Measurements from ENCODE around the gene DBF4B. TPM values are rescaled to one million over a fixed set of nuclear protein-coding genes. Genes with fewer than 3 reads are reported as not detected.

Gene DBF4B
- total and polyA plus RNA-seq, 2 of the 13 experiments (the other 11 are each of a cell fraction or from before 2014, with no cell fraction given), result 11.7 to 13.2 TPM

- no peak for TF ChIP-seq ZSCAN20 (CRISPR knock-in tag; IDR thresholded peaks at IDR 0.05; ENCODE audit: borderline replicate concordance)
- TF ChIP-seq, protein P1, sequence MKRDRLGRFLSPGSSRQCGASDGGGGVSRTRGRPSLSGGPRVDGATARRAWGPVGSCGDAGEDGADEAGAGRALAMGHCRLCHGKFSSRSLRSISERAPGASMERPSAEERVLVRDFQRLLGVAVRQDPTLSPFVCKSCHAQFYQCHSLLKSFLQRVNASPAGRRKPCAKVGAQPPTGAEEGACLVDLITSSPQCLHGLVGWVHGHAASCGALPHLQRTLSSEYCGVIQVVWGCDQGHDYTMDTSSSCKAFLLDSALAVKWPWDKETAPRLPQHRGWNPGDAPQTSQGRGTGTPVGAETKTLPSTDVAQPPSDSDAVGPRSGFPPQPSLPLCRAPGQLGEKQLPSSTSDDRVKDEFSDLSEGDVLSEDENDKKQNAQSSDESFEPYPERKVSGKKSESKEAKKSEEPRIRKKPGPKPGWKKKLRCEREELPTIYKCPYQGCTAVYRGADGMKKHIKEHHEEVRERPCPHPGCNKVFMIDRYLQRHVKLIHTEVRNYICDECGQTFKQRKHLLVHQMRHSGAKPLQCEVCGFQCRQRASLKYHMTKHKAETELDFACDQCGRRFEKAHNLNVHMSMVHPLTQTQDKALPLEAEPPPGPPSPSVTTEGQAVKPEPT (CRISPR knock-in tag; IDR thresholded peaks at IDR 0.05; ENCODE audit: low read depth), result no peak
- TF ChIP-seq ZNF782 (CRISPR knock-in tag; IDR thresholded peaks at IDR 0.05; ENCODE audit: borderline replicate concordance), result no peak
- TF ChIP-seq WIZ (CRISPR knock-in tag; IDR thresholded peaks at IDR 0.05), result no peak
- TF ChIP-seq, protein P2, sequence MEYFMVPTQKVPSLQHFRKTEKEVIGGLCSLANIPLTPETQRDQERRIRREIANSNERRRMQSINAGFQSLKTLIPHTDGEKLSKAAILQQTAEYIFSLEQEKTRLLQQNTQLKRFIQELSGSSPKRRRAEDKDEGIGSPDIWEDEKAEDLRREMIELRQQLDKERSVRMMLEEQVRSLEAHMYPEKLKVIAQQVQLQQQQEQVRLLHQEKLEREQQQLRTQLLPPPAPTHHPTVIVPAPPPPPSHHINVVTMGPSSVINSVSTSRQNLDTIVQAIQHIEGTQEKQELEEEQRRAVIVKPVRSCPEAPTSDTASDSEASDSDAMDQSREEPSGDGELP (IDR thresholded peaks at IDR 0.05; ENCODE audit: borderline replicate concordance, low read depth), result no peak
- no peak for TF ChIP-seq HHEX (CRISPR knock-in tag; IDR thresholded peaks at IDR 0.05)
- no peak for TF ChIP-seq ZNF24 (IDR thresholded peaks at IDR 0.05)
- no peak for TF ChIP-seq HIC2 (CRISPR knock-in tag; IDR thresholded peaks at IDR 0.05; ENCODE audit: low read depth)
Observed at GRCh38 chr17:44707755-44708400, 587 bp upstream of the DBF4B start (continued).

DNA sequence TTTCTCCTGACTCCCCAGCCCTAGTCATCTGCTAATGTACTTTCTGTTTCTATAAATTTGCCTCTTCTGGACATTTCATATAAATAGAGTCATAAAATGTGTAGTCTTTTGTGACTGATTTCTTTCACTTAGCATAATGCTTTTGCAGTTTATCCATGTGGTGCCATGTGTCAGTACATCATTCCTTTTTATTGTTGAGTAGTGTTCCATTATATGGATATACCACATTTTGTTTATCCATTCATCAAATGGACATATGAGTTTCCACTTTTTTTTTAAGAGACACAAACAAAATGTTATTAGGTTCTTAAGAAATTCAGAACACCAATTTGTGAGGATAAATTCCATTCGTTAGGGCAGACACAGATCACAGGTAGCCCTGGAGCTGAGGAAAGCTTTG, 11.0 kb downstream of the DBF4B start:
- in situ Hi-C loops (cut with HindIII; ENCODE audit: extremely low pct_ligation_motif_present, low pct_unique_long_range_greater_than_20kb) (no loop called here), intact Hi-C loops (cut with micrococcal nuclease; ENCODE audit: unreplicated experiment) (no loop called here)
- 95% methylated on average over 1 of the region's 1 CpG for WGBS (ENCODE audit: low lambda C conversion rate)
- FAIRE-seq (no peak), ATAC-seq (no peak), DNase-seq (ENCODE audit: low spot score) (no peak)
- H3K4me1 ChIP-seq (ENCODE audit: insufficient read depth, low read length), result no peaks in the 10 kb centered on the region
- no peak overlapping the region for H3K4me3 ChIP-seq (replicated peaks in 1 of 3; ENCODE audit: insufficient read depth in 1 of 3, low read depth in 2 of 3, low read length in 3 of 3)
- peaks cover 6 to 48% of the 10 kb centered on the region in 2 experiments; a peak in 4 of 5 replicates for H3K36me3 ChIP-seq (replicated peaks in 1 of 2; ENCODE audit: control insufficient read depth in 1 of 2, insufficient read depth in 2 of 2, low read length in 2 of 2)
- H3K9me3 ChIP-seq (ENCODE audit: low read length), result no peaks in the 10 kb centered on the region
- TF ChIP-seq SMC3 (IDR thresholded peaks at IDR 0.05; ENCODE audit: low read length) (no peak), ZNF496 (CRISPR knock-in tag; IDR thresholded peaks at IDR 0.05; ENCODE audit: insufficient replicate concordance) (no peak), ZNF207 (IDR thresholded peaks at IDR 0.05; ENCODE audit: borderline replicate concordance) (no peak), ZNF792 (CRISPR knock-in tag; IDR thresholded peaks at IDR 0.05) (no peak), GATAD2A (CRISPR knock-in tag; IDR thresholded peaks at IDR 0.05) (no peak), FOXJ3 (CRISPR knock-in tag; IDR thresholded peaks at IDR 0.05; ENCODE audit: borderline replicate concordance) (no peak)
- POLR2A ChIA-PET, result no interaction called here
- H4K20me1 ChIP-seq (ENCODE audit: insufficient read depth, low read length), result no peaks in the 10 kb centered on the region
- no peak overlapping the region for H3K27ac ChIP-seq (ENCODE audit: extremely low read length, insufficient read depth, low read length)
- no peak overlapping the region for H3K9ac ChIP-seq (ENCODE audit: insufficient read depth, low read depth, low read length)
- CTCF ChIA-PET (ENCODE audit: low intra/inter-chr PET ratio, low total read pairs), result no interaction called here
- H2AFZ ChIP-seq (ENCODE audit: low read length), result no peak overlapping the region
- H3K79me2 ChIP-seq (ENCODE audit: insufficient read depth, low read length), result no peaks in the 10 kb centered on the region
- H3K27me3 ChIP-seq (ENCODE audit: control insufficient read depth in 1 of 2, insufficient read depth in 2 of 2, low read length in 2 of 2), result no peaks in the 10 kb centered on the region
- no TSS peak for BruUV-seq (replicated peaks)
- H3K4me2 ChIP-seq (ENCODE audit: low read depth, low read length), result no peak overlapping the region

All from HepG2 (cell line).